H9 (cell line): ENCODE measurements around the gene SBK3. TPM values are rescaled to one million over a fixed set of nuclear protein-coding genes. Genes with fewer than 3 reads are reported as not detected.
A peak's percentile ranks its signal among the peaks of the same experiment; 100 is the strongest.

Experiments
- DNase-seq: peaks from one replicate; pipeline ENCODE4 v3.0.0-alpha.2; 2017
- H2AFZ ChIP-seq: one replicate; pipeline ENCODE4 v1.6.1; 2013; ENCODE audit warnings: mild to moderate bottlenecking, low read length, control low read depth, moderate library complexity
- H2AK5ac ChIP-seq: 2 replicates; pipeline ENCODE4 v1.6.1; 2013; ENCODE audit warnings: low read length, control low read depth, mixed read lengths; ENCODE audit not compliant: insufficient read length
- H2BK120ac ChIP-seq: one replicate; pipeline ENCODE4 v1.6.1; 2013; ENCODE audit warnings: low read depth, mild to moderate bottlenecking, low read length, control low read depth, inconsistent platforms; ENCODE audit not compliant: poor library complexity, severe bottlenecking
- H2BK12ac ChIP-seq: 2 replicates; pipeline ENCODE4 v1.6.1; 2013; ENCODE audit warnings: low read length, control low read depth, mixed read lengths, low read depth; ENCODE audit not compliant: insufficient read length
- H2BK15ac ChIP-seq: 2 replicates; pipeline ENCODE4 v1.6.1; 2013; ENCODE audit warnings: low read depth, low read length, control low read depth
- H2BK20ac ChIP-seq: one replicate; pipeline ENCODE4 v1.6.1; 2013; ENCODE audit warnings: low read depth, mild to moderate bottlenecking, low read length, control low read depth, inconsistent platforms; ENCODE audit not compliant: poor library complexity, severe bottlenecking
- H2BK5ac ChIP-seq: 2 replicates; pipeline ENCODE4 v1.6.1; 2013; ENCODE audit warnings: low read length, control low read depth, mixed read lengths; ENCODE audit not compliant: insufficient read length
- H3K14ac ChIP-seq: 2 replicates; pipeline ENCODE4 v1.6.1; 2013; ENCODE audit warnings: low read length, control low read depth; ENCODE audit not compliant: insufficient read depth
- H3K18ac ChIP-seq: 2 replicates; pipeline ENCODE4 v1.6.1; 2013; ENCODE audit warnings: low read depth, mild to moderate bottlenecking, mixed read lengths, low read length, control low read depth; ENCODE audit not compliant: insufficient read length
- H3K23ac ChIP-seq: 2 replicates; pipeline ENCODE4 v1.6.1; 2013; ENCODE audit warnings: low read length, control low read depth, mixed read lengths, low read depth; ENCODE audit not compliant: insufficient read length
- H3K23me2 ChIP-seq: 2 replicates; pipeline ENCODE4 v1.6.1; 2013; ENCODE audit warnings: low read depth, mild to moderate bottlenecking, mixed read lengths, low read length, control low read depth; ENCODE audit not compliant: insufficient read length, poor library complexity, severe bottlenecking
- H3K27ac ChIP-seq: 2 replicates; pipeline ENCODE4 v1.5.1; 2013; ENCODE audit warnings: low read length, control low read depth, mixed read lengths, low read depth; ENCODE audit not compliant: insufficient read length
- H3K27me3 ChIP-seq: 2 replicates; pipeline ENCODE4 v1.6.1; 2013; ENCODE audit warnings: low read length, control low read depth, inconsistent platforms; ENCODE audit not compliant: insufficient read depth
- H3K4ac ChIP-seq: 2 replicates; pipeline ENCODE4 v1.6.1; 2013; ENCODE audit warnings: low read depth, mild to moderate bottlenecking, control low read depth, inconsistent platforms, low read length, moderate library complexity
- H3K4me1 ChIP-seq: 2 replicates; pipeline ENCODE4 v1.6.1; 2013; ENCODE audit warnings: low read length, control low read depth, inconsistent platforms; ENCODE audit not compliant: insufficient read depth
- H3K4me2 ChIP-seq: 2 replicates; pipeline ENCODE4 v1.6.1; 2013; ENCODE audit warnings: low read length, control low read depth, mixed read lengths; ENCODE audit not compliant: insufficient read length, insufficient read depth
- H3K56ac ChIP-seq: 2 replicates; pipeline ENCODE4 v1.6.1; 2013; ENCODE audit warnings: low read depth, mild to moderate bottlenecking, mixed read lengths, low read length, control low read depth; ENCODE audit not compliant: insufficient read length
- H3K79me1 ChIP-seq: 2 replicates; pipeline ENCODE4 v1.6.1; 2013; ENCODE audit warnings: low read depth, mild to moderate bottlenecking, moderate library complexity, low read length, control low read depth, inconsistent platforms; ENCODE audit not compliant: insufficient read depth, poor library complexity, severe bottlenecking
- H3K79me2 ChIP-seq: 2 replicates; pipeline ENCODE4 v1.6.1; 2013; ENCODE audit warnings: low read length, control low read depth, inconsistent platforms; ENCODE audit not compliant: insufficient read depth
- H3K9ac ChIP-seq: 2 replicates; pipeline ENCODE4 v1.6.1; 2013; ENCODE audit warnings: low read length, control low read depth, mixed read lengths; ENCODE audit not compliant: insufficient read length; ENCODE audit errors: extremely low read depth
- H3K9me3 ChIP-seq: one replicate; pipeline ENCODE4 v1.6.1; 2013; ENCODE audit warnings: low read depth, low read length, inconsistent platforms; ENCODE audit not compliant: control insufficient read depth
- H3T11ph ChIP-seq: one replicate; pipeline ENCODE4 v1.6.1; 2013; ENCODE audit warnings: mild to moderate bottlenecking, low read length, control low read depth, inconsistent platforms
- H4K20me1 ChIP-seq: one replicate; pipeline ENCODE4 v1.6.1; 2013; ENCODE audit not compliant: control insufficient read depth, insufficient read length, insufficient read depth
- H4K5ac ChIP-seq: 2 replicates; pipeline ENCODE4 v1.6.1; 2013; ENCODE audit warnings: low read depth, mild to moderate bottlenecking, mixed read lengths, low read length, control low read depth; ENCODE audit not compliant: insufficient read length
- H4K8ac ChIP-seq: replicated peaks from 2 replicates; pipeline ENCODE4 v1.6.1; 2013; ENCODE audit warnings: low read length, control low read depth, mixed read lengths, low read depth; ENCODE audit not compliant: insufficient read length
- H4K91ac ChIP-seq: 2 replicates; pipeline ENCODE4 v1.6.1; 2013; ENCODE audit warnings: low read depth, mild to moderate bottlenecking, moderate library complexity, mixed read lengths, low read length, control low read depth; ENCODE audit not compliant: insufficient read length
- H3K27ac Mint-ChIP-seq, 3 experiments: 2 replicates in 2 of 3; 3 replicates in 1 of 3; pipeline ENCODE4 v1.8.0; 2020 to 2021; ENCODE audit warnings: mixed read lengths in 3 of 3, mild to moderate bottlenecking in 1 of 3, moderate library complexity in 1 of 3
- H3K27me3 Mint-ChIP-seq: 2 replicates; pipeline ENCODE4 v1.8.0; 2021; ENCODE audit warnings: low read depth, mild to moderate bottlenecking, moderate library complexity, mixed read lengths
- H3K36me3 Mint-ChIP-seq, 3 experiments: 2 replicates in 2 of 3; 3 replicates in 1 of 3; pipeline ENCODE4 v1.8.0; 2020 to 2021; ENCODE audit warnings: low read depth in 3 of 3, mixed read lengths in 3 of 3; ENCODE audit not compliant: insufficient read depth in 1 of 3
- H3K4me1 Mint-ChIP-seq, 2 experiments: 2 replicates each; pipeline ENCODE4 v1.8.0; 2020; ENCODE audit warnings: mixed read lengths in 2 of 2
- H3K4me3 Mint-ChIP-seq, 2 experiments: 2 replicates in 1 of 2; 3 replicates in 1 of 2; pipeline ENCODE4 v1.8.0; 2020 to 2021; ENCODE audit warnings: mild to moderate bottlenecking in 2 of 2, mixed read lengths in 2 of 2, moderate library complexity in 1 of 2
- H3K9me3 Mint-ChIP-seq, 2 experiments: 2 replicates in 1 of 2; 3 replicates in 1 of 2; pipeline ENCODE4 v1.8.0; 2020; ENCODE audit warnings: mild to moderate bottlenecking in 2 of 2, mixed read lengths in 2 of 2, moderate library complexity in 1 of 2
- WGBS: extraction: QIAGEN DNeasy Blood & Tissue Kit; methylation state at CpG from one replicate; pipeline ENCODE4 v1.1.7; 2013; ENCODE audit warnings: missing lambda C conversion rate, low lambda C conversion rate, mixed read lengths; ENCODE audit not compliant: insufficient read length; ENCODE audit errors: extremely low coverage; 5-methylcytosine and 5-hydroxymethylcytosine counted together
- total RNA-seq: library from RNA; stranded (reverse); gene quantifications from 2 replicates; pipeline ENCODE4 v1.2.1, GENCODE V29; 2021
- TF ChIP-seq, protein P1 (sequence below): fragments of 200-600 bp; sonication (generic); conservative IDR thresholded peaks from 3 replicates; pipeline ENCODE4 v1.8.0; 2021; ENCODE audit warnings: antibody characterized with exemption, mild to moderate bottlenecking

SBK3 gene
- total RNA-seq, 1 experiment from 2014 or later: 0.70 TPM

DNA sequence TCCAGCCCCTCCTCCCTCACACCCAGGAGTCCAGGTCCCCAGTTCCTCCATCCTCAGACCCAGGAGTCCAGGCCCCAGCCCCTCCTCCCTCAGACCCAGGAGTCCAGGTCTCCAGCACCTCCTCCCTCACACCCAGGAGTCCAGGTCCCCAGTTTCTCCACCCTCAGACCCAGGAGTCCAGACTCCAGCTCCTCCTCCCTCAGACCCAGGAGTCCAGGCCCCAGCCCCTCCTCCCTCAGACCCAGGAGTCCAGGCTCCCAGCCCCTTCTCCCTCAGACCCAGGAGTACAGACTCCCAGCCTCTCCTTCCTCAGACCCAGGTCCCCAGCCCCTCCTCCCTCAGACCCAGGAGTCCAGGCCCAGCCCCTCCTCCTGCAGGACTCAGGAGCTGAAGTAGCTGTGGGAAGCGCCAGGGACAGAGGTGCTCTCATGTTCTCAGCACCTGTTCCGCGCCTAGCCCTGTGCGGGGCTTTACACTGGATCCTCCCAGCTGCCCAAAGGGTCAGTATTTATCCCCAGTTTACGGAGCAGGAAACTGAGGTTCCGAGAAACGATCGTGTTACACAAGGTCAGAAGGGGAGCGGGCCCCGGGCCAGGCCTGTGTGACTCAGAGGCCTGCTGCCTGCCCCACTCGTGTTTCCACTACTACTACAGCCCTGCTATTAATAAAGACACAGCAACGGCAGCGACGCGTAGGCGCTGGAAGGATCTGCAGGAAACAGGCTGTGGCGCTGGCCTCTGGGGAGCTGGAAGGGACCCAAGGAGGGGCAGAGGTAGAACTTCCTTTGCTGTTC, 1.7 kb upstream of the SBK3 start:
- H3K4me1 ChIP-seq: no peaks in the 10 kb centered on the region
- peak overlapping the region in 2 of 3 experiments; percentile 65 to 90; a peak in 5 of 7 replicates for H3K27ac Mint-ChIP-seq
- H3K27ac ChIP-seq: no peak overlapping the region

More for the DNA sequence above, 1.7 kb upstream of the SBK3 start:
- no CpG with 5 or more reads among the region's 17 CpGs for WGBS
- Histone ChIP-seq H4K20me1 (no peaks in the 10 kb centered on the region), H2BK15ac (no peak overlapping the region), H3K23ac (no peak overlapping the region), H2AK5ac (no peak overlapping the region), H3K56ac (no peak overlapping the region), H2BK5ac (no peak overlapping the region), H4K5ac (no peak overlapping the region), H3K18ac (no peak overlapping the region), H3K79me1 (no peaks in the 10 kb centered on the region), H3K23me2 (peaks cover 7% of the 10 kb centered on the region), H3T11ph (no peak overlapping the region), H3K9me3 (no peaks in the 10 kb centered on the region), H2AFZ (no peak overlapping the region), H3K9ac (no peak overlapping the region), H3K27me3 (no peaks in the 10 kb centered on the region), H3K4ac (no peak overlapping the region), H2BK120ac (no peak overlapping the region), H2BK12ac (no peak overlapping the region), H3K79me2 (no peaks in the 10 kb centered on the region), H3K4me2 (no peak overlapping the region), H4K91ac (no peak overlapping the region), H4K8ac (no peak overlapping the region), H2BK20ac (no peak overlapping the region), H3K14ac (peak overlapping the region; percentile 61; the same call in 1 of the 2 replicates)
- peaks cover 20 to 43% of the 10 kb centered on the region in 2 experiments for H3K4me1 Mint-ChIP-seq
- no peaks in the 10 kb centered on the region; a peak in 1 of 7 replicates for H3K36me3 Mint-ChIP-seq
- TF ChIP-seq, protein P1, sequence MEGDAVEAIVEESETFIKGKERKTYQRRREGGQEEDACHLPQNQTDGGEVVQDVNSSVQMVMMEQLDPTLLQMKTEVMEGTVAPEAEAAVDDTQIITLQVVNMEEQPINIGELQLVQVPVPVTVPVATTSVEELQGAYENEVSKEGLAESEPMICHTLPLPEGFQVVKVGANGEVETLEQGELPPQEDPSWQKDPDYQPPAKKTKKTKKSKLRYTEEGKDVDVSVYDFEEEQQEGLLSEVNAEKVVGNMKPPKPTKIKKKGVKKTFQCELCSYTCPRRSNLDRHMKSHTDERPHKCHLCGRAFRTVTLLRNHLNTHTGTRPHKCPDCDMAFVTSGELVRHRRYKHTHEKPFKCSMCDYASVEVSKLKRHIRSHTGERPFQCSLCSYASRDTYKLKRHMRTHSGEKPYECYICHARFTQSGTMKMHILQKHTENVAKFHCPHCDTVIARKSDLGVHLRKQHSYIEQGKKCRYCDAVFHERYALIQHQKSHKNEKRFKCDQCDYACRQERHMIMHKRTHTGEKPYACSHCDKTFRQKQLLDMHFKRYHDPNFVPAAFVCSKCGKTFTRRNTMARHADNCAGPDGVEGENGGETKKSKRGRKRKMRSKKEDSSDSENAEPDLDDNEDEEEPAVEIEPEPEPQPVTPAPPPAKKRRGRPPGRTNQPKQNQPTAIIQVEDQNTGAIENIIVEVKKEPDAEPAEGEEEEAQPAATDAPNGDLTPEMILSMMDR: no peak
- H3K9me3 Mint-ChIP-seq: peaks cover 2 to 14% of the 10 kb centered on the region in 2 experiments; a peak in 2 of 5 replicates
- peak overlapping the region in 1 of 2 experiments; percentile 50; a peak in 2 of 5 replicates for H3K4me3 Mint-ChIP-seq
- H3K27me3 Mint-ChIP-seq: peaks cover 10% of the 10 kb centered on the region
- no peak for DNase-seq
